Stromal cell of bone marrow (primary cell): ENCODE measurements around the gene MRPS11.
A peak's percentile ranks its signal among the peaks of the same experiment; 100 is the strongest.
"Not testable (repeated sequence)": the region's sequence is repeated elsewhere in the genome, so short reads cannot be mapped to it uniquely, and the experiment has no call there.

Source experiments
- DNase-seq: peaks from one replicate; pipeline ENCODE4 v3.0.0-alpha.2; 2012; ENCODE audit warnings: low read depth

Gene MRPS11

DNA sequence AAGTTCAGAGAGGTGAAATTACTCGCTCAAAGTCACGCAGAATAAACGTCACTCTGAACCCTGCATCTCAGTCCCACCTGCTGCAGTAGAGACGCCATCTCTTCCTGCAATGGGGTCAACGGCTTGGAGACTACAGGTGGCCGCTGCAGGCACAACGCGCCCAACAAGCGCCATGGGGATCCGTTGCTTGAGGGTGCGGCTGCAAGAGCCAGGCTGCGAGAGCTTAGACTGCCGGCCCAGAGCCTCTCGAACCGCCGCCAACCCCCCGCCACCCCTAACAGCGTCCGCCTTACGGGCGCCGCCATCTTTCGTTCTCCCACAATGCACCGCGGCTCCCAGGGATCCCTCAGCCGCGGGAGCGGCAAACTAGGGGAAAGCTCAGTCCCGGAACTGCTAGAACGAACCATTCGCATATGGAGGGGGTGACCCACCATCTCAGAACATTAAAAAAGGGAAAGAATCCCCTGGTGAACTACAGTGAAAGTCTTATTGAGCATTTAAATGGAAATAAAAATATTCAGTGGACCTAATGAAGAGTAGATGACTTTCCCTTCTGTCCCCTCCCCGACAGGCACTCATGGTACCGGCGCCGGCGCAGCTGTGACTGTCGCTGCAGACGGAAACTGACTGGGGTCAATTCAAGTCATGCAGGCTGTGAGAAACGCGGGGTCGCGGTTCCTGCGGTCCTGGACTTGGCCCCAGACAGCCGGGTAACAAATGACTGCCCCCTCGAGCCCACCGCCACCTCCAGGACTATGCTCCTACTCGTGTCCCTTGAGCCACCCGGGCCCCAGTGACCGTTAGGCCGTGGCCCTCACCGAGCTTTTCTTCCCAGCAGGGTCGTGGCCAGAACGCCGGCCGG, at the start of gene MRPS11, which contains the start of gene MRPL46:
Gene MRPS11, plus strand, starts transcription at position 636 of the 862 bp plus-strand sequence. Its CDS starts 10 bp downstream, at position 646.
Gene MRPL46, minus strand, starts transcription at position 316 of the 862 bp plus-strand sequence. Its CDS starts 11 bp downstream, at position 305.
- DNase-seq = peak; percentile 75

- peak; percentile 71 for DNase-seq
Observed at GRCh38 chr15:88419830-88420229, 47.7 kb upstream of the MRPS11 start.

- no peak for DNase-seq
Observed at GRCh38 chr15:88423331-88423730, 44.2 kb upstream of the MRPS11 start.

- no peak for DNase-seq
Observed at GRCh38 chr15:88426304-88426703, 41.2 kb upstream of the MRPS11 start.

DNA sequence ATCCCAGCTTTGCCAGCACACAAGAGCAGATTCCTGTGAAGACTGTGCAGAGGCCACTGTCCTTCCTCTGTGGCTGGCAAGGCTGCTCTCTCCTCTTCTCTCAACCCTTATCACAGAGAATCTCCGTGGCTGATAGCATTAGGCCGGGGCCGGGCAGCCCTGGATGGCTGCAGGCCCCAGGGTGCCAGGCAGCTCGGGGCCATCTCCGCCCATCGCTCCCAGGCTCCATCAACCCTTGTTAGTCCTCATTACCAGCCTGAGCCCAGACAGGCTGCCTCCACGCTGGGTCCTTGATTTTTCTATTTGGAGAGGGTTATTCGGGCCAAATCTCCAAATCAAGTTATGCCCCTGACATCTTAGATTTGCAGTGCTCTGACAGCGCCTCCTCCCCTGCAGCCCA, 39.5 kb upstream of the MRPS11 start:
- no peak for DNase-seq

DNA sequence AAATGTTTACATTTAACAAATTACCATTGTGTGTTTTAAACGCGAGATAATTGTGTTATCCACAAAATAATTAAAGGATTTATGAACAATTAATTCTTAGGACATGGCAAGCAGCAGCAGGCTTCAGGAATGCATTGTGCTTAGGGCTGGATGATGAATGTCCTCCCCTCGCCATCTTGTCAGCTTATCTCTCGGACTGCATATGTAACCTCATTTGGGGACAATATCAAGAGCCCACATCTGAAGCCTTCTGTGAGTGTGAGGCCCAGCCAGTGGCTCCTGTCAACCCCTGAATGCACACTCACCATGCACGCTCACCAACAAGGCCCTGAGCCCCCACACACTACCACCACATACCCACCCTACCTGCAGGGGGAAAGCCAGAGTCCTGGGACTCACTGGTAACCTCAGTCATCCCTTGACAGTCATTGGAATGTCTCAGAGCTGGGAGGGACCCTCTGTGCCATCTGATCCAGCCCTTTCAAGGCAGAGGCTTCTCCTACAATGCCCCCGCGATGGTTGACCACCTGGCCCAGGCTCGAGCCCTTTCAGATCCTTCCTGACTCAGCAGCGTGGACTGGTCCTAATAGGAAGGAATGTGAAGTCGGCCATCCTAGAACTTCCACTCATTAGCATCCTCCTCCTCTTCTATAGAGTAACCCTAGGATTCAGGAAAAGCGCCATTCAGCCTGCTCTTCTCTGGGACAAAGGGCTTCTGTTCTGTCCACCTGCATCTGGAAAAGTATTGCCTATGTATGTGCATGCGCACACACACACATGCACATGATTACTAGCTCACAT, 38.5 kb upstream of the MRPS11 start:
- DNase-seq = no peak

GRCh38 chr15:88430051-88430450, 37.5 kb upstream of the MRPS11 start:
- no peak for DNase-seq

GRCh38 chr15:88431441-88431840, 36.1 kb upstream of the MRPS11 start:
- no peak for DNase-seq

DNA sequence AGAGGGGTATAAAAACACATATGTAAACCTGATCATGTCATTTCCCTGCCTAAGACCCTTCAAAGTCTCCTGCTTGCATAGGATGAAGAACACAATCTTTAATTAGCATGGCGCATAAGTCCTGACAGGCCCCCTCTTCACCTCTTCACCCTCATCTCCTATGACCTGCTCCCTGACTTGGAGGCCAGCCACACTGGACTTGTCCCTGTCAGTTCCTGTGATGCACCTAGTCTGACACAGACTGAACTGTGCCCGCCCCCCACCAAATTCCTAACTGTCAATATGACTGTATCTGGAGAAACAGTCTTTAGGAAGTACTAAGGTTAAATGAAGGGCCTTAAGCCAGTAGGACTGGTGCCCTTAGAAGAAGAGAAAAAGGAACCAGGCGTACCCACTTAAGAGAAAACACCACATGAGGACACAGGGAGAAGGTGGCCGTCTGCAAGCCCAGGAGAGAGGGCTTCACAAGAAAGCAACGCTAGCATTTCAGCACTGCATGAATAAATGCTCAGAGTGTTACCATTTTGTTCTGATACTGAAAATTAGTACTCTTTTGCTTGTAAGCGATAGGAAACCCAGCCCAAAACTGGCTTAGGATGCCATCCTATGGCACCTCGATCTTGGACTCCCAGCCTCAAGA, 34.3 kb upstream of the MRPS11 start:
- no peak for DNase-seq

DNA sequence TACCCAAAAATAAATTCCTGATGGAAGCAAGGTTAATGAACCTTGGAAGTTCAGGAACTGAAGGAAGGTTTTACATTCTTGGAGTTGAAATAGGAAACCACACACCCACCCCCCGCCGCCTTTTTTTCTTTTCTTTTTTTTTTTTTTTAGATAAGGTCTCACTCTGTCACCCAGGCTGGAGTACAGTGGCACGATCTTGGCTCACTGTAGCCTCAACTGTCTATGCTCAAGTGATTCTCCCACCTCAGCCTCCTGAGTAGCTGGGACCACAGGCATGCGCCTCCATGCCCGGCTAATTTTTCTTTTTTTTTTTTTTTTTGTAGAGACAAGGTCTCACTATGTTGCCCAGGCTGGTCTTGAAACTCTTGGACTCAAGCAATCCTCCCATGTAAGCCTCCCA, 33.4 kb upstream of the MRPS11 start:
- not testable (repeated sequence) for DNase-seq

GRCh38 chr15:88438181-88438580, 29.3 kb upstream of the MRPS11 start:
- no peak for DNase-seq

DNA sequence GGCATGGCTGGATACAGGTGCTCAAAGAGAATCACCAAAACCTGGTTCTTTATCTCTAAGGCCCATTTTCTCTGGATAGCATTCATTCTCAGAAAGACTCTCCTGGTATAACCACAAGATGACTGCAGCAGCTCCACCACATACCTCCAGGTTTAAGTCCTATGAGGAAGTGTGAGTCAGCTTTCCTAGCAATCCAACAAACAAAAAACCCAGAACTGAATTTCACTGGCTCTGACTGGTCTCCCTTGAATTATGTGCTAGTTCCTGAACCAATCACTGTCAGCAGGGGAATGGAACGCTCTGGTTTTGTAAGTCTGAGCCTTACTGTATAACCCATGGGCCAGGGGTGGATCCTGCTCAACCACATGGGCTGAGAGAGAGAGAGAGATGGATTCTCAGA, 27.5 kb upstream of the MRPS11 start:
- DNase-seq = peak; percentile 36

- DNase-seq = no peak
Observed at GRCh38 chr15:88441076-88441730, 26.3 kb upstream of the MRPS11 start.

- DNase-seq = peak; percentile 11
Observed at GRCh38 chr15:88447206-88447605, 20.3 kb upstream of the MRPS11 start.

- no peak for DNase-seq
Observed at GRCh38 chr15:88447741-88448140, 19.8 kb upstream of the MRPS11 start.

DNA sequence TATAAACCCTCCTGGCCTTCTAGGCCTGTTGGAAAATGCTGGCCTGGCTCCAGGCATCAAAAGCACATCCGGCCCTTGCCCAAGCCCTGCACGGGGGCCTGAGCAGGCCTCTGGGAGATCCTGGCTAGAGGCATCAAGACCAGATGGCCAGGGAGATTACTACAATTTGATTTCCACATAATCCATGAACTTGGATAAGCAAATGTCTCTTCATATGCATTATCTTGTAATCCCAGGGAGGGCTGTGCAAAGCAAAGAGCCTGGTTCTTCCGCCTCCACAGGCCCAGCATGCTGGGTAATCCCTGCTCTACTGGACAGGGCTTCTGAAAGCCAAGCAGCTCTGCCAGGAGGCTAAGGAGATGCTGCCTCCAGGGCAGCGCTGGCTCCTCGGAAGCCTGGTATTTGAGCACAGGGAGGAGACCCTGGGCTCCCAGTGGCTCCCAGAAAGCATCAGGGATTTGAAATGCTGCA, 18.5 kb upstream of the MRPS11 start:
- DNase-seq = no peak

GRCh38 chr15:88449581-88449980, 17.9 kb upstream of the MRPS11 start:
- no peak for DNase-seq

DNA sequence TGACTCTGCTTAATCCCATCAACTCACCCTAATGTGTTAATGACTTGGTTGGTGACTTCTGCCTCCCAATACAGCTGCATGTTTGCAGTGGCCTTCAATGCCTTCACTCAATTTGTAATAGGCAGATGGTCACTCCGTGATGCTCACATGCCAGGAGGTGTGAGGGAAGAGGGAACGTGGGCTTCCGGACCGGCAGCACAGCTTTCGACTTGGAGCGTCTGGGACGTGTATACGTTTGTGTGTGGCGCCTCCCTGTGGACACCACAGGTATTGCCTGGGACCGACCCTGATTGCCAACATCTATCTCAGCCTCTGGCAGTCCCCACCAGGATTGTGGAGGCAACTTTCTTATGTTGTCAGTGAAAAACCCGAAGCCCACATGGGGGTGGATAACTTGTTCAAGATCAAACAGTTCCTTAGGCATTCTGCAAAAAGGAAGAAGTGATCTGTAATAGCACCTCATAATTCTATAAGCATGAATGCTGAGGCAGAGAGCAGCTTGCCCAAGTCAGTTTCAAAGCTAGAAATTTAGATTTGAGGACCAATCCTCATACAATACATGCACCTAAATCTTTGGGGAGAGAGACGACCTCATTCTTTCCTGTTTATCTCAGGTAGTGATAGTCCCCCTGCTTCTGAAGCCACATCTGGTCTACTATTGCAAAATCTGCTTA, 17.2 kb upstream of the MRPS11 start:
- DNase-seq = peak; percentile 35

GRCh38 chr15:88453651-88454050, 13.9 kb upstream of the MRPS11 start:
- DNase-seq = no peak

DNA sequence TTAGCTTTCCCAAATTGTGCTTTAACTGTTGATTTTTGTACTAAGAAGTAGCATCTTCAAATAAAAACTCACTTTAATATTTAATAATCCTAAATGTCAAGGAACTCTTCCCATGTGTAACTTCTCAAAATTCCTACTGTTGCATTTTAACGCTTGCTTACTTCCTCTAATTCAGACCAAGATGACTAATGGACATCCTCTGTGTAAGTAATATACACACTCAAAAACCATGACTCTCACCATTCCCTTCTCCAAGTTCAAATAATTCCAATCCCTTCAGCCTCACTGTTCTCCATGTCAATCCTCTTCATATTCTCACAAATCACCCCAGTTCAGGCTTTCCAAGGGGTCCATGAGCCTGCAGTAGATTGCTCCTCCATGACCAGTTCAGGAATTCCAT, 13.3 kb upstream of the MRPS11 start:
- DNase-seq = no peak
